GM12874 (cell line): Measurements from ENCODE around the gene DDIT4.

Source experiments
- CTCF ChIP-seq: IDR thresholded peaks from 2 replicates; pipeline ENCODE4 v1.5.1; 2011; ENCODE audit warnings: low read depth, mild to moderate bottlenecking, control low read depth, low read length, moderate library complexity; ENCODE audit not compliant: insufficient read depth

The DDIT4 gene

GRCh38 chr10:72278668-72279393, 5.1 kb downstream of the DDIT4 start:
- peak; percentile 37; the same call in 1 of the 2 replicates for TF ChIP-seq CTCF

GRCh38 chr10:72283131-72283530, 9.4 kb downstream of the DDIT4 start:
- no peak for TF ChIP-seq CTCF

GRCh38 chr10:72285972-72286521, 12.3 kb downstream of the DDIT4 start:
- TF ChIP-seq CTCF = no peak

GRCh38 chr10:72291019-72291532, 17.4 kb downstream of the DDIT4 start:
- no peak for TF ChIP-seq CTCF

- TF ChIP-seq CTCF = no peak
Observed at GRCh38 chr10:72292223-72292691, 18.5 kb downstream of the DDIT4 start.

- TF ChIP-seq CTCF = no peak
Observed at GRCh38 chr10:72295330-72295910, 21.7 kb downstream of the DDIT4 start.

- TF ChIP-seq CTCF = no peak
Observed at GRCh38 chr10:72297281-72297804, 23.6 kb downstream of the DDIT4 start.
